Liver (tissue), 9 donors: Measurements from ENCODE around the gene DGCR8. TPM values are rescaled to one million over a fixed set of nuclear protein-coding genes. Genes with fewer than 3 reads are reported as not detected.

Experiments
- DNase-seq: peaks from one replicate; pipeline ENCODE4 v3.0.0-alpha.2; 2017; ENCODE audit warnings: low spot score
- H3K27ac ChIP-seq, 2 donors: one replicate each; pipeline ENCODE4 v1.7.0; 2013; ENCODE audit warnings: inconsistent platforms in 2 of 2, low read length in 2 of 2, control low read depth in 1 of 2, low read depth in 1 of 2, mild to moderate bottlenecking in 1 of 2
- H3K27me3 ChIP-seq, 4 donors: one replicate each; pipeline versions ENCODE4 v1.6.1 to v1.7.0; 2013; ENCODE audit warnings: low read length in 3 of 4, inconsistent platforms in 1 of 4, mild to moderate bottlenecking in 1 of 4, moderate library complexity in 1 of 4; ENCODE audit not compliant: control insufficient read depth in 4 of 4, insufficient read depth in 4 of 4
- H3K36me3 ChIP-seq, 4 donors: one replicate each; pipeline versions ENCODE4 v1.6.1 to v1.7.0; 2013; ENCODE audit warnings: low read length in 3 of 4, mild to moderate bottlenecking in 3 of 4, low read depth in 1 of 4, moderate library complexity in 1 of 4; ENCODE audit not compliant: control insufficient read depth in 4 of 4, insufficient read depth in 3 of 4
- H3K4me1 ChIP-seq, 4 donors: one replicate each; pipeline versions ENCODE4 v1.6.1 to v1.7.0; 2013; ENCODE audit warnings: low read length in 3 of 4, mild to moderate bottlenecking in 3 of 4, moderate library complexity in 1 of 4; ENCODE audit not compliant: control insufficient read depth in 4 of 4, insufficient read depth in 4 of 4
- H3K4me3 ChIP-seq, 3 donors: one replicate each; pipeline versions ENCODE4 v1.6.1 to v1.7.0; 2013; ENCODE audit warnings: low read length in 3 of 3, control low read depth in 1 of 3, low read depth in 1 of 3, mild to moderate bottlenecking in 1 of 3
- H3K9ac ChIP-seq, 2 donors: one replicate each; pipeline ENCODE4 v1.7.0; 2013; ENCODE audit warnings: low read length in 2 of 2, mild to moderate bottlenecking in 2 of 2, moderate library complexity in 2 of 2, control low read depth in 1 of 2, low read depth in 1 of 2
- H3K9me3 ChIP-seq, 4 donors: one replicate each; pipeline versions ENCODE4 v1.6.1 to v1.7.0; 2013; ENCODE audit warnings: low read length in 3 of 4; ENCODE audit not compliant: control insufficient read depth in 4 of 4
- ATF3 ChIP-seq: IDR thresholded peaks from 2 replicates; pipeline ENCODE4 v1.6.1; 2016; ENCODE audit warnings: antibody characterized with exemption
- CTCF ChIP-seq: fragments of 150-350 bp; IDR thresholded peaks from 2 replicates; pipeline ENCODE4 v1.5.1; 2017; ENCODE audit warnings: improper control_type of control experiment, low read depth, low read length; ENCODE audit not compliant: missing input control
- EGR1 ChIP-seq, 2 donors: IDR thresholded peaks; 2 replicates each; pipeline ENCODE4 v1.6.1; 2016 to 2018; ENCODE audit warnings: antibody characterized with exemption in 2 of 2, low read depth in 2 of 2
- FOXA1 ChIP-seq: IDR thresholded peaks from 2 replicates; pipeline ENCODE4 v1.6.1; 2016; ENCODE audit warnings: antibody characterized with exemption
- FOXA2 ChIP-seq: IDR thresholded peaks from 2 replicates; pipeline ENCODE4 v1.6.1; 2016; ENCODE audit warnings: antibody characterized with exemption
- GABPA ChIP-seq, 2 donors: IDR thresholded peaks in 1 of 2; conservative IDR thresholded peaks in 1 of 2; 2 replicates each; pipeline ENCODE4 v1.6.1; 2016; ENCODE audit warnings: antibody characterized with exemption in 2 of 2, mild to moderate bottlenecking in 1 of 2, moderate library complexity in 1 of 2
- HNF4A ChIP-seq, 2 donors: conservative IDR thresholded peaks; 2 replicates each; pipeline ENCODE4 v1.6.1; 2016; ENCODE audit warnings: antibody characterized with exemption in 2 of 2, mild to moderate bottlenecking in 2 of 2
- HNF4G ChIP-seq: IDR thresholded peaks from 2 replicates; pipeline ENCODE4 v1.6.1; 2016; ENCODE audit warnings: antibody characterized with exemption
- MAX ChIP-seq: IDR thresholded peaks from 2 replicates; pipeline ENCODE4 v1.6.1; 2016; ENCODE audit warnings: antibody characterized with exemption
- RAD21 ChIP-seq, 2 donors: IDR thresholded peaks; 2 replicates each; pipeline ENCODE4 v1.6.1; 2016; ENCODE audit warnings: antibody characterized with exemption in 2 of 2, mild to moderate bottlenecking in 2 of 2
- REST ChIP-seq: IDR thresholded peaks from 2 replicates; pipeline ENCODE4 v1.6.1; 2016; ENCODE audit warnings: antibody characterized with exemption, mild to moderate bottlenecking
- RXRA ChIP-seq, 2 donors: IDR thresholded peaks; 2 replicates each; pipeline ENCODE4 v1.6.1; 2017 to 2018; ENCODE audit warnings: antibody characterized with exemption in 2 of 2, mild to moderate bottlenecking in 1 of 2
- SP1 ChIP-seq: IDR thresholded peaks from 2 replicates; pipeline ENCODE4 v1.6.1; 2018; ENCODE audit warnings: antibody characterized with exemption, mild to moderate bottlenecking
- TAF1 ChIP-seq: conservative IDR thresholded peaks from 2 replicates; pipeline ENCODE4 v1.6.1; 2016; ENCODE audit warnings: antibody characterized with exemption, mild to moderate bottlenecking
- YY1 ChIP-seq: IDR thresholded peaks from 2 replicates; pipeline ENCODE4 v1.6.1; 2016; ENCODE audit warnings: antibody characterized with exemption, mild to moderate bottlenecking
- ZBTB33 ChIP-seq: IDR thresholded peaks from 2 replicates; pipeline ENCODE4 v1.6.1; 2016; ENCODE audit warnings: antibody characterized with exemption
- WGBS: extraction: QIAGEN DNeasy Blood & Tissue Kit; methylation state at CpG from one replicate; pipeline ENCODE4 v1.1.7; 2013; 5-methylcytosine and 5-hydroxymethylcytosine counted together
- polyA plus RNA-seq, 2 donors: library from polyadenylated mRNA; stranded (reverse) in 1 of 2; unstranded in 1 of 2; fragments of 200-250 nt in 1 of 2; fragments of >200 nt in 1 of 2; fragmentation: Nextera tagmentation in 1 of 2; extraction: Ambion mirVana in 1 of 2; gene quantifications; one replicate each; pipeline versions ENCODE4 v1.2.1 to v1.2.3, GENCODE V29; 2013 to 2015
- total RNA-seq, 2 donors: library from RNA; depleted of rRNA; stranded (reverse); fragments of >200 nt; gene quantifications; one replicate each; pipeline ENCODE4 v1.2.3, GENCODE V29; 2014
- donor health status: healthy.
- donor health status: healthy.
- donor health status: healthy.
- donor health status: healthy.
- donor health status: healthy.

The DGCR8 gene
- total and polyA plus RNA-seq, 4 donors = 7.9 to 27.1 (median 15.8) TPM

GRCh38 chr22:20106205-20106848 is 26.3 kb downstream of the DGCR8 start:
- Histone ChIP-seq H3K4me1 (peaks cover 0 to 28% (median 18%) of the 10 kb centered on the region in 4 donors), H3K4me3 (no peak overlapping the region), H3K27ac (no peak overlapping the region), H3K9ac (no peak overlapping the region), H3K36me3 (peaks cover 14 to 61% (median 39%) of the 10 kb centered on the region in 4 donors), H3K9me3 (no peaks in the 10 kb centered on the region), H3K27me3 (no peaks in the 10 kb centered on the region)
- TF ChIP-seq RAD21 (IDR thresholded peaks at IDR 0.05) (no peak), TAF1 (no peak), CTCF (no peak), HNF4A (conservative IDR thresholded peaks at IDR 0.05) (no peak), MAX (no peak), SP1 (no peak), GABPA (IDR thresholded peaks at IDR 0.05 in 1 of 2, conservative IDR thresholded peaks at IDR 0.05 in 1 of 2) (no peak), FOXA1 (no peak), YY1 (no peak), RXRA (IDR thresholded peaks at IDR 0.05) (no peak), REST (no peak), FOXA2 (no peak), EGR1 (IDR thresholded peaks at IDR 0.05; ENCODE audit: low read depth in 2 of 2) (no peak), HNF4G (no peak), ZBTB33 (no peak), ATF3 (no peak)
- DNase-seq = no peak
- 95% methylated on average over 20 of the region's 20 CpGs for WGBS
